PC-9 (cell line): ENCODE data around the gene IL20RA. TPM values are rescaled to one million over a fixed set of nuclear protein-coding genes. Genes with fewer than 3 reads are reported as not detected.

ENCODE experiments used
- BruUV-seq: library from RNA; stranded (reverse); fragments of 400-500 nt; replicated peaks from 2 replicates; lab custom pipeline; 2021; lab: Mats Ljungman, UMichigan
- CTCF ChIA-PET: fragments of 300-600 bp; sonication (Branson Sonifier 250); formaldehyde crosslinking; loops from one replicate; lab custom pipeline; 2022; ENCODE audit warnings: antibody characterized with exemption; lab: Charles Lee
- POLR2A ChIA-PET: fragments of 300-600 bp; sonication (Branson Sonifier 250); formaldehyde crosslinking; loops from one replicate; lab custom pipeline; 2022; ENCODE audit warnings: antibody characterized with exemption; ENCODE audit not compliant: unreplicated experiment; lab: Charles Lee
- DNase-seq, 2 experiments: peaks; one replicate each; pipeline versions ENCODE4 v3.0.0 to v3.0.0-alpha.2; 2015 to 2022; ENCODE audit warnings: mixed read lengths in 1 of 2
- H2AFZ ChIP-seq: fragments of 200-600 bp; sonication (generic); 2 replicates; pipeline ENCODE4 v1.8.1; 2017; ENCODE audit warnings: antibody characterized with exemption
- H3F3A ChIP-seq: fragments of 200-600 bp; sonication (generic); 2 replicates; pipeline ENCODE4 v1.8.1; 2017; ENCODE audit warnings: antibody characterized with exemption, mild to moderate bottlenecking, low read depth; ENCODE audit not compliant: insufficient read depth
- H3K27ac ChIP-seq: fragments of 200-600 bp; sonication (generic); 2 replicates; pipeline ENCODE4 v1.6.1; 2016; ENCODE audit warnings: mixed run types
- H3K27me3 ChIP-seq: fragments of 200-600 bp; sonication (generic); 2 replicates; pipeline ENCODE4 v1.6.1; 2016; ENCODE audit warnings: low read depth, mixed run types; ENCODE audit not compliant: insufficient read depth
- H3K36me3 ChIP-seq: fragments of 200-600 bp; sonication (generic); 2 replicates; pipeline ENCODE4 v1.6.1; 2016; ENCODE audit warnings: low read depth, mixed run types
- H3K4me1 ChIP-seq: fragments of 200-600 bp; sonication (generic); replicated peaks from 2 replicates; pipeline ENCODE4 v1.6.1; 2016; ENCODE audit warnings: mixed run types; ENCODE audit not compliant: insufficient read depth
- H3K4me2 ChIP-seq: fragments of 200-600 bp; sonication (generic); 2 replicates; pipeline ENCODE4 v1.6.1; 2017; ENCODE audit warnings: mixed run types
- H3K4me3 ChIP-seq: fragments of 200-600 bp; sonication (generic); 2 replicates; pipeline ENCODE4 v1.6.1; 2016; ENCODE audit warnings: mixed run types
- H3K79me2 ChIP-seq: fragments of 200-600 bp; sonication (generic); 2 replicates; pipeline ENCODE4 v1.6.1; 2017; ENCODE audit warnings: low read depth, mixed run types
- H3K9me2 ChIP-seq: fragments of 200-600 bp; sonication (generic); 2 replicates; pipeline ENCODE4 v1.8.1; 2017; ENCODE audit warnings: mild to moderate bottlenecking; ENCODE audit not compliant: insufficient read depth
- H3K9me3 ChIP-seq: fragments of 200-600 bp; sonication (generic); 2 replicates; pipeline ENCODE4 v1.8.1; 2016; ENCODE audit warnings: low read depth; ENCODE audit not compliant: insufficient read depth
- H4K20me1 ChIP-seq: fragments of 200-600 bp; sonication (generic); 2 replicates; pipeline ENCODE4 v1.8.1; 2017; ENCODE audit not compliant: insufficient read depth
- CTCF ChIP-seq: fragments of 200-600 bp; sonication (generic); conservative IDR thresholded peaks from 2 replicates; pipeline ENCODE4 v1.6.1; 2017; ENCODE audit warnings: mixed run types, antibody characterized with exemption, mild to moderate bottlenecking, moderate library complexity
- EZH2 ChIP-seq: fragments of 200-600 bp; sonication (generic); IDR thresholded peaks from 2 replicates; pipeline ENCODE4 v1.8.0; 2017; ENCODE audit warnings: antibody characterized with exemption, low read depth
- intact Hi-C: fragments of 100-400 bp; cut with micrococcal nuclease; formaldehyde crosslinking; loops from one replicate; pipeline ENCODE4 v1.10.0; 2022; ENCODE audit not compliant: unreplicated experiment
- total RNA-seq: library from RNA; stranded (reverse); gene quantifications from 2 replicates; pipeline ENCODE4 v1.2.3, GENCODE V29; 2021

IL20RA gene
- total RNA-seq, 1 experiment from 2014 or later, result 2.5 TPM

GRCh38 chr6:136955123-136955522, 89.6 kb downstream of the IL20RA start:
- POLR2A ChIA-PET, result no interaction called here
- no peaks in the 10 kb centered on the region for H3K9me3 ChIP-seq
- intact Hi-C loops, result no loop called here
- H3K79me2 ChIP-seq, result no peaks in the 10 kb centered on the region
- no peaks in the 10 kb centered on the region for H3K4me1 ChIP-seq
- no peaks in the 10 kb centered on the region for H3F3A ChIP-seq
- no TSS peak for BruUV-seq
- DNase-seq, result no peak
- H3K36me3 ChIP-seq, result no peaks in the 10 kb centered on the region
- CTCF ChIA-PET, result no interaction called here
- no peaks in the 10 kb centered on the region for H3K27me3 ChIP-seq
- TF ChIP-seq CTCF (no peak), EZH2 (no peak)
- no peaks in the 10 kb centered on the region for H3K9me2 ChIP-seq
- no peak overlapping the region for H3K4me3 ChIP-seq
- no peak overlapping the region for H2AFZ ChIP-seq
- H3K27ac ChIP-seq, result no peak overlapping the region
- H4K20me1 ChIP-seq, result no peaks in the 10 kb centered on the region
- H3K4me2 ChIP-seq, result no peak overlapping the region

- no peaks in the 10 kb centered on the region for H3K79me2 ChIP-seq
- BruUV-seq, result no TSS peak
- TF ChIP-seq CTCF, result no peak
- no peak for TF ChIP-seq EZH2
- H4K20me1 ChIP-seq, result no peaks in the 10 kb centered on the region
- no peaks in the 10 kb centered on the region for H3K9me2 ChIP-seq
- no peak overlapping the region for H3K4me2 ChIP-seq
- no peak overlapping the region for H3K27ac ChIP-seq
- H3K36me3 ChIP-seq, result no peaks in the 10 kb centered on the region
- no peaks in the 10 kb centered on the region for H3K4me1 ChIP-seq
- no peaks in the 10 kb centered on the region for H3K27me3 ChIP-seq
- POLR2A ChIA-PET, result no interaction called here
- H3K4me3 ChIP-seq, result no peak overlapping the region
- CTCF ChIA-PET, result no interaction called here
- peaks cover 2% of the 10 kb centered on the region; the same call in 1 of the 2 replicates for H3K9me3 ChIP-seq
- DNase-seq, result no peak
- H2AFZ ChIP-seq, result no peak overlapping the region
- intact Hi-C loops, result no loop called here
- no peaks in the 10 kb centered on the region for H3F3A ChIP-seq
Observed at GRCh38 chr6:136952714-136953260, 92.0 kb downstream of the IL20RA start.

- no peaks in the 10 kb centered on the region for H3K79me2 ChIP-seq
- ChIA-PET POLR2A (no interaction called here), CTCF (no interaction called here)
- no peaks in the 10 kb centered on the region for H3K9me2 ChIP-seq
- H3K36me3 ChIP-seq, result no peaks in the 10 kb centered on the region
- H3K4me1 ChIP-seq, result no peaks in the 10 kb centered on the region
- no peak overlapping the region for H3K27ac ChIP-seq
- TF ChIP-seq EZH2 (no peak), CTCF (no peak)
- no peaks in the 10 kb centered on the region for H3K27me3 ChIP-seq
- DNase-seq, result no peak
- no TSS peak for BruUV-seq
- no peak overlapping the region for H3K4me2 ChIP-seq
- no peak overlapping the region for H3K4me3 ChIP-seq
- H3K9me3 ChIP-seq, result peaks cover 2% of the 10 kb centered on the region; the same call in 1 of the 2 replicates
- intact Hi-C loops, result no loop called here
- H4K20me1 ChIP-seq, result no peaks in the 10 kb centered on the region
- no peak overlapping the region for H2AFZ ChIP-seq
- no peaks in the 10 kb centered on the region for H3F3A ChIP-seq
Observed at GRCh38 chr6:136950436-136951126, 94.2 kb downstream of the IL20RA start.

Other genes with a start within 250 kb of the IL20RA start
- gene PEX7, start 222.4 kb downstream of the IL20RA start, total RNA-seq, result 5.6 and 11.5 TPM in 2 replicates
- not detected in 2 replicates for gene SLC35D3, start 122.7 kb downstream of the IL20RA start, total RNA-seq
- gene IL22RA2, start 128.7 kb upstream of the IL20RA start, total RNA-seq, result not detected in 2 replicates
- gene IFNGR1, start 174.4 kb upstream of the IL20RA start, total RNA-seq, result 17.9 and 19.5 TPM in 2 replicates